ENCODE data around the gene ENAM. TPM values are rescaled to one million over a fixed set of nuclear protein-coding genes. Genes with fewer than 3 reads are reported as not detected.

The ENAM gene
- total and polyA plus RNA-seq, 2 donors (not counting 3 experiments of a cell fraction or from before 2014, with no cell fraction given) = 0.07 TPM; not detected in 1

GRCh38 chr4:70651864-70652506, 23.4 kb downstream of the ENAM start:
- peaks cover 0 to 8% of the 10 kb centered on the region in 2 experiments for H3K27me3 ChIP-seq (ENCODE audit: control insufficient read depth in 2 of 2, insufficient read depth in 2 of 2, low read length in 2 of 2)
- H3K9me1 ChIP-seq (replicated peaks; ENCODE audit: control insufficient read depth, extremely low read depth, insufficient read depth, low read length) = no peaks in the 10 kb centered on the region
- POLR2A ChIA-PET = no interaction called here
- no peaks in the 10 kb centered on the region for H3K79me2 ChIP-seq (ENCODE audit: control insufficient read depth, insufficient read depth, low read length)
- no peak overlapping the region for H3K9ac ChIP-seq (replicated peaks; ENCODE audit: extremely low read depth, insufficient read depth, low read length)
- H4K20me1 ChIP-seq (replicated peaks; ENCODE audit: control insufficient read depth, extremely low read depth, insufficient read depth, low read length) = no peaks in the 10 kb centered on the region
- CTCF ChIA-PET = interaction anchor here (0.6 to 5.4 kb wide), 17 partner anchors 9 to 1652 kb away, joined by 3 to 78 read pairs (median 4); partner anchors contain the start of gene JCHAIN
- no peak overlapping the region for H3K4me3 ChIP-seq (replicated peaks in 1 of 3; ENCODE audit: insufficient read depth in 1 of 3, low read depth in 1 of 3, low read length in 3 of 3)
- H2AFZ ChIP-seq (ENCODE audit: low read depth, low read length) = peak overlapping the region; percentile 66
- H3K4me1 ChIP-seq (ENCODE audit: control insufficient read depth, extremely low read depth, insufficient read depth, low read length) = peaks cover 12% of the 10 kb centered on the region
- FAIRE-seq (peak; percentile 64), DNase-seq (ENCODE audit: low read depth, low spot score) (peak; percentile 55)
- dilution Hi-C loops (cut with MboI; ENCODE audit: extremely low pct_ligation_motif_present, low sequenced_read_pairs) = no loop called here
- TF ChIP-seq CTCF (IDR thresholded peaks at IDR 0.05; ENCODE audit: extremely low read depth in 1 of 2, insufficient read depth in 1 of 2, low read depth in 1 of 2, low read length in 2 of 2) (peak; percentile 23 to 29), JUN (IDR thresholded peaks at IDR 0.05; ENCODE audit: borderline replicate concordance, insufficient read depth, insufficient read length, low read depth) (no peak), MYC (IDR thresholded peaks at IDR 0.05; ENCODE audit: low read depth, low read length) (no peak), EZH2 (IDR thresholded peaks at IDR 0.05; ENCODE audit: borderline replicate concordance, low read depth, low read length, severe bottlenecking) (no peak), POLR2AphosphoS5 (IDR thresholded peaks at IDR 0.05; ENCODE audit: insufficient read depth, low read depth, low read length) (no peak)
- peak overlapping the region; percentile 65 for H3K4me2 ChIP-seq (ENCODE audit: insufficient read depth, low read length)
- H3K36me3 ChIP-seq (ENCODE audit: control insufficient read depth in 2 of 2, extremely low read depth in 1 of 2, insufficient read depth in 2 of 2, low read length in 2 of 2) = no peaks in the 10 kb centered on the region
- intact Hi-C loops (cut with micrococcal nuclease) = loop anchor here (1.0 to 10.0 kb wide), 5 partner anchors 50 to 1651 kb away; no protein-coding TSS in a partner anchor
- no peaks in the 10 kb centered on the region for H3K9me3 ChIP-seq (replicated peaks; ENCODE audit: control insufficient read depth, insufficient read depth, low read length)
- no peak overlapping the region for H3K27ac ChIP-seq (ENCODE audit: insufficient read depth, low read depth, low read length)
- BruUV-seq (replicated peaks) = no TSS peak

All from endothelial cell of umbilical vein (primary cell).